GM12878 (cell line): ENCODE measurements around the gene LCE1F. TPM values are rescaled to one million over a fixed set of nuclear protein-coding genes. Genes with fewer than 3 reads are reported as not detected.

ENCODE experiments used
- ATAC-seq: fragments of 200-7000 bp; cut with Tn5 transposase; 3 replicates; pipeline ENCODE4 v1.9.1; 2020; ENCODE audit warnings: mild to moderate bottlenecking, moderate library complexity
- BruUV-seq: library from RNA; stranded (reverse); fragments of 400-500 nt; replicated peaks from 2 replicates; lab custom pipeline; 2021; lab: Mats Ljungman, UMichigan
- CTCF ChIA-PET: fragments of 300-600 bp; sonication (Branson Sonifier 250); formaldehyde crosslinking; extraction: SDS; loops from one replicate; lab custom pipeline; 2021; ENCODE audit warnings: inconsistent platforms; lab: Yijun Ruan, JAX
- POLR2A ChIA-PET: fragments of 350-600 bp; formaldehyde crosslinking; extraction: SDS; loops from one replicate; lab custom pipeline; 2021; ENCODE audit warnings: inconsistent platforms; lab: Charles Lee
- RAD21 ChIA-PET: fragments of 300-600 bp; sonication (Branson Sonifier 250); formaldehyde crosslinking; loops from one replicate; lab custom pipeline; 2023; ENCODE audit warnings: antibody characterized with exemption; ENCODE audit not compliant: unreplicated experiment; lab: Charles Lee
- SMC1A ChIA-PET: fragments of 300-600 bp; sonication (Branson Sonifier 250); formaldehyde crosslinking; loops from one replicate; lab custom pipeline; 2023; ENCODE audit not compliant: unreplicated experiment, uncharacterized antibody; lab: Charles Lee
- DNase-seq: peaks from one replicate; pipeline ENCODE4 v3.0.0-alpha.2; 2011; ENCODE audit warnings: low read depth, low spot score
- FAIRE-seq: peaks from 3 replicates; lab custom pipeline; 2011; peaks lifted over from hg19 to GRCh38; lab: Jason Lieb, UNC
- H2AFZ ChIP-seq: 2 replicates; pipeline ENCODE4 v1.6.0; 2011; ENCODE audit warnings: low read depth, low read length, control low read depth; ENCODE audit not compliant: control insufficient read depth
- H3K27ac ChIP-seq: 2 replicates; pipeline ENCODE4 v1.5.1; 2011; ENCODE audit warnings: control low read depth; ENCODE audit not compliant: control insufficient read depth, insufficient read depth
- H3K27me3 ChIP-seq, 2 experiments: replicated peaks in 1 of 2; 2 replicates each; pipeline versions ENCODE4 v1.6.0 to v1.6.1; 2011; ENCODE audit warnings: low read length in 1 of 2; ENCODE audit not compliant: control insufficient read depth in 2 of 2, insufficient read depth in 2 of 2
- H3K36me3 ChIP-seq, 2 experiments: 2 replicates each; pipeline ENCODE4 v1.5.1; 2011; ENCODE audit warnings: low read length in 1 of 2; ENCODE audit not compliant: control insufficient read depth in 2 of 2, insufficient read depth in 2 of 2
- H3K4me1 ChIP-seq: 2 replicates; pipeline ENCODE4 v1.6.1; 2011; ENCODE audit warnings: mild to moderate bottlenecking, low read length, moderate library complexity, mixed read lengths; ENCODE audit not compliant: control insufficient read depth, insufficient read depth
- H3K4me2 ChIP-seq: 2 replicates; pipeline ENCODE4 v1.6.0; 2011; ENCODE audit warnings: control low read depth; ENCODE audit not compliant: control insufficient read depth, insufficient read depth
- H3K4me3 ChIP-seq: fragments of 200-600 bp; sonication (generic); 2 replicates; pipeline ENCODE4 v1.5.1; 2016
- H3K79me2 ChIP-seq: 2 replicates; pipeline ENCODE4 v1.6.0; 2011; ENCODE audit warnings: low read length; ENCODE audit not compliant: control insufficient read depth, insufficient read depth
- H3K9ac ChIP-seq: 2 replicates; pipeline ENCODE4 v1.8.0; 2011; ENCODE audit warnings: low read length, control low read depth, mixed read lengths; ENCODE audit not compliant: control insufficient read depth, insufficient read depth
- H3K9me3 ChIP-seq: replicated peaks from 3 replicates; pipeline ENCODE4 v1.5.1; 2011; ENCODE audit warnings: mild to moderate bottlenecking, low read length; ENCODE audit not compliant: control insufficient read depth, insufficient read depth
- H4K20me1 ChIP-seq: 2 replicates; pipeline ENCODE4 v1.6.0; 2011; ENCODE audit not compliant: control insufficient read depth, insufficient read depth
- CHD1 ChIP-seq: IDR thresholded peaks from 2 replicates; pipeline ENCODE4 v1.6.1; 2012; ENCODE audit warnings: low read depth, low read length, improper control_type of control experiment
- CREM ChIP-seq: IDR thresholded peaks from 2 replicates; pipeline ENCODE4 v1.6.1; 2014; ENCODE audit warnings: antibody characterized with exemption, low read depth
- FOXK2 ChIP-seq: fragments of 450-650 bp; IDR thresholded peaks from 2 replicates; pipeline ENCODE4 v1.6.1; 2017; ENCODE audit warnings: mild to moderate bottlenecking, moderate library complexity
- NBN ChIP-seq: fragments of 450-650 bp; IDR thresholded peaks from 2 replicates; pipeline ENCODE4 v1.6.1; 2016
- NR2F1 ChIP-seq: fragments of 450-650 bp; conservative IDR thresholded peaks from 2 replicates; pipeline ENCODE4 v1.6.1; 2017; ENCODE audit warnings: mild to moderate bottlenecking
- PAX8 ChIP-seq: fragments of 450-650 bp; IDR thresholded peaks from 2 replicates; pipeline ENCODE4 v1.6.1; 2017; ENCODE audit warnings: mild to moderate bottlenecking, moderate library complexity
- PML ChIP-seq: IDR thresholded peaks from 2 replicates; pipeline ENCODE4 v1.6.1; 2012; ENCODE audit warnings: low read length, inconsistent platforms
- SIN3A ChIP-seq: IDR thresholded peaks from 2 replicates; pipeline ENCODE4 v1.6.1; 2012; ENCODE audit warnings: low read depth, low read length, improper control_type of control experiment
- SRF ChIP-seq, 2 experiments: IDR thresholded peaks; 2 replicates each; pipeline ENCODE4 v1.6.1; 2011; ENCODE audit warnings: low read depth in 2 of 2, low read length in 2 of 2, mild to moderate bottlenecking in 1 of 2, moderate library complexity in 1 of 2
- YY1 ChIP-seq: IDR thresholded peaks from 2 replicates; pipeline ENCODE4 v1.6.1; 2011; ENCODE audit warnings: low read depth, mild to moderate bottlenecking, low read length
- WGBS: methylation state at CpG from one replicate; pipeline ENCODE4 v1.1.6; 2016; ENCODE audit warnings: low lambda C conversion rate; ENCODE audit not compliant: insufficient replicate concordance, insufficient coverage; ENCODE audit errors: missing lambda C conversion rate; 5-methylcytosine and 5-hydroxymethylcytosine counted together
- in situ Hi-C: fragments of 300-500 bp; cut with MboI; formaldehyde crosslinking; loops from 9 replicates; pipeline ENCODE4 v1.14.3; 2018; ENCODE audit warnings: mixed read lengths
- intact Hi-C: fragments of 100-400 bp; cut with micrococcal nuclease; formaldehyde crosslinking; loops from one replicate; pipeline ENCODE4 v1.14.2; 2022; ENCODE audit not compliant: unreplicated experiment
- polyA plus RNA-seq, 11 experiments: library from polyadenylated mRNA; depleted of rRNA in 4 of 11; unstranded in 6 of 11; stranded (reverse) in 5 of 11; fragments of >200 nt; fragmentation: Nextera tagmentation in 4 of 11; fragmentation: Illumina TruSeq in 1 of 11; extraction: Ambion mirVana in 4 of 11; extraction: Trizol in 1 of 11; gene quantifications; 1 replicate in 1 of 11; 2 replicates in 10 of 11; pipeline versions ENCODE4 v1.2.1 to v1.2.3, GENCODE V29; 2011 to 2016; ENCODE audit warnings: inconsistent platforms in 2 of 11, missing spikeins in 2 of 11, low read depth in 1 of 11
- total RNA-seq, 4 experiments: library from RNA; depleted of rRNA in 3 of 4; stranded (reverse); fragments of >200 nt in 3 of 4; fragmentation: Illumina TruSeq in 1 of 4; extraction: Trizol in 1 of 4; gene quantifications; 2 replicates each; pipeline versions ENCODE4 v1.2.1 to v1.2.3, GENCODE V29; 2013 to 2021
- TF ChIP-seq, protein P1 (sequence below): fragments of 450-650 bp; IDR thresholded peaks from 2 replicates; pipeline ENCODE4 v1.6.1; 2016; ENCODE audit warnings: mild to moderate bottlenecking
- TF ChIP-seq, protein P2 (sequence below): fragments of 450-650 bp; formaldehyde crosslinking; IDR thresholded peaks from 2 replicates; pipeline ENCODE4 v1.4.0; 2020; ENCODE audit warnings: mild to moderate bottlenecking, moderate library complexity
- TF ChIP-seq, protein P3 (sequence below): fragments of 450-650 bp; IDR thresholded peaks from 2 replicates; pipeline ENCODE4 v1.6.1; 2016; ENCODE audit warnings: mild to moderate bottlenecking
- TF ChIP-seq, protein P4 (sequence below): IDR thresholded peaks from 2 replicates; pipeline ENCODE4 v1.6.1; 2011; ENCODE audit warnings: low read depth, low read length, improper control_type of control experiment, borderline replicate concordance

The LCE1F gene
- total and polyA plus RNA-seq, 10 of the 15 experiments (the other 5 are each of a cell fraction or from before 2014, with no cell fraction given): 0.72 to 0.96 TPM; not detected in 8

DNA sequence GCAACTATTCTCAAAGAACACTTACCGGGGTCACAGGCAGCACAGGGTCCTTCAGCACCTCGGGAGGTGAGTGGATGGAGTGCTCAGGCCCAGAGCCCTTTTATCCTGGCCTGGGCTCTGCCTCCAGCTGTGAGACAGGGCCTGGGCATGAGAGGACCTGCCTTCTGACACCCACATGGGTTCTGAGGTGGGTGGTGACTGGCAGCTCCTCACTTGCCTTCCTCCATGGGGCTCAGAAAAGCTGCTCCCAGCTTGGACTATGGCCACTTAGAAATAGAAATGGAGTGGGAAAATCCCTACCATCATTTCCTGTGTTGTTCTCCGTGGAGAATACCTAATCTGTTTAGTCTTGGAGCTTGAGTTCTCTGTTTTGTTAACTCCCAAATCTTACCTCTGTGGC is 31.6 kb downstream of the LCE1F start, which contains the start of gene LCE1C:
TSS of gene LCE1C (minus strand) at position 76 of the 400 bp plus-strand sequence. CDS start 1,173 bp downstream, outside the sequence.
- RAD21 ChIA-PET: no interaction called here
- TF ChIP-seq SIN3A (no peak), PAX8 (no peak), NBN (no peak), NR2F1 (no peak), FOXK2 (no peak), CHD1 (no peak), PML (no peak), YY1 (no peak), SRF (IDR thresholded peaks at IDR 0.05; ENCODE audit: low read depth in 2 of 2, low read length in 2 of 2) (no peak), CREM (no peak)
- TF ChIP-seq, protein P1, sequence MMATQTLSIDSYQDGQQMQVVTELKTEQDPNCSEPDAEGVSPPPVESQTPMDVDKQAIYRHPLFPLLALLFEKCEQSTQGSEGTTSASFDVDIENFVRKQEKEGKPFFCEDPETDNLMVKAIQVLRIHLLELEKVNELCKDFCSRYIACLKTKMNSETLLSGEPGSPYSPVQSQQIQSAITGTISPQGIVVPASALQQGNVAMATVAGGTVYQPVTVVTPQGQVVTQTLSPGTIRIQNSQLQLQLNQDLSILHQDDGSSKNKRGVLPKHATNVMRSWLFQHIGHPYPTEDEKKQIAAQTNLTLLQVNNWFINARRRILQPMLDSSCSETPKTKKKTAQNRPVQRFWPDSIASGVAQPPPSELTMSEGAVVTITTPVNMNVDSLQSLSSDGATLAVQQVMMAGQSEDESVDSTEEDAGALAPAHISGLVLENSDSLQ: no peak
- TF ChIP-seq, protein P2, sequence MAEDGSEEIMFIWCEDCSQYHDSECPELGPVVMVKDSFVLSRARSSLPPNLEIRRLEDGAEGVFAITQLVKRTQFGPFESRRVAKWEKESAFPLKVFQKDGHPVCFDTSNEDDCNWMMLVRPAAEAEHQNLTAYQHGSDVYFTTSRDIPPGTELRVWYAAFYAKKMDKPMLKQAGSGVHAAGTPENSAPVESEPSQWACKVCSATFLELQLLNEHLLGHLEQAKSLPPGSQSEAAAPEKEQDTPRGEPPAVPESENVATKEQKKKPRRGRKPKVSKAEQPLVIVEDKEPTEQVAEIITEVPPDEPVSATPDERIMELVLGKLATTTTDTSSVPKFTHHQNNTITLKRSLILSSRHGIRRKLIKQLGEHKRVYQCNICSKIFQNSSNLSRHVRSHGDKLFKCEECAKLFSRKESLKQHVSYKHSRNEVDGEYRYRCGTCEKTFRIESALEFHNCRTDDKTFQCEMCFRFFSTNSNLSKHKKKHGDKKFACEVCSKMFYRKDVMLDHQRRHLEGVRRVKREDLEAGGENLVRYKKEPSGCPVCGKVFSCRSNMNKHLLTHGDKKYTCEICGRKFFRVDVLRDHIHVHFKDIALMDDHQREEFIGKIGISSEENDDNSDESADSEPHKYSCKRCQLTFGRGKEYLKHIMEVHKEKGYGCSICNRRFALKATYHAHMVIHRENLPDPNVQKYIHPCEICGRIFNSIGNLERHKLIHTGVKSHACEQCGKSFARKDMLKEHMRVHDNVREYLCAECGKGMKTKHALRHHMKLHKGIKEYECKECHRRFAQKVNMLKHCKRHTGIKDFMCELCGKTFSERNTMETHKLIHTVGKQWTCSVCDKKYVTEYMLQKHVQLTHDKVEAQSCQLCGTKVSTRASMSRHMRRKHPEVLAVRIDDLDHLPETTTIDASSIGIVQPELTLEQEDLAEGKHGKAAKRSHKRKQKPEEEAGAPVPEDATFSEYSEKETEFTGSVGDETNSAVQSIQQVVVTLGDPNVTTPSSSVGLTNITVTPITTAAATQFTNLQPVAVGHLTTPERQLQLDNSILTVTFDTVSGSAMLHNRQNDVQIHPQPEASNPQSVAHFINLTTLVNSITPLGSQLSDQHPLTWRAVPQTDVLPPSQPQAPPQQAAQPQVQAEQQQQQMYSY: no peak
- TF ChIP-seq, protein P3, sequence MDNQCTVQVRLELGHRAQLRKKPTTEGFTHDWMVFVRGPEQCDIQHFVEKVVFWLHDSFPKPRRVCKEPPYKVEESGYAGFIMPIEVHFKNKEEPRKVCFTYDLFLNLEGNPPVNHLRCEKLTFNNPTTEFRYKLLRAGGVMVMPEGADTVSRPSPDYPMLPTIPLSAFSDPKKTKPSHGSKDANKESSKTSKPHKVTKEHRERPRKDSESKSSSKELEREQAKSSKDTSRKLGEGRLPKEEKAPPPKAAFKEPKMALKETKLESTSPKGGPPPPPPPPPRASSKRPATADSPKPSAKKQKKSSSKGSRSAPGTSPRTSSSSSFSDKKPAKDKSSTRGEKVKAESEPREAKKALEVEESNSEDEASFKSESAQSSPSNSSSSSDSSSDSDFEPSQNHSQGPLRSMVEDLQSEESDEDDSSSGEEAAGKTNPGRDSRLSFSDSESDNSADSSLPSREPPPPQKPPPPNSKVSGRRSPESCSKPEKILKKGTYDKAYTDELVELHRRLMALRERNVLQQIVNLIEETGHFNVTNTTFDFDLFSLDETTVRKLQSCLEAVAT: no peak
- TF ChIP-seq, protein P4, sequence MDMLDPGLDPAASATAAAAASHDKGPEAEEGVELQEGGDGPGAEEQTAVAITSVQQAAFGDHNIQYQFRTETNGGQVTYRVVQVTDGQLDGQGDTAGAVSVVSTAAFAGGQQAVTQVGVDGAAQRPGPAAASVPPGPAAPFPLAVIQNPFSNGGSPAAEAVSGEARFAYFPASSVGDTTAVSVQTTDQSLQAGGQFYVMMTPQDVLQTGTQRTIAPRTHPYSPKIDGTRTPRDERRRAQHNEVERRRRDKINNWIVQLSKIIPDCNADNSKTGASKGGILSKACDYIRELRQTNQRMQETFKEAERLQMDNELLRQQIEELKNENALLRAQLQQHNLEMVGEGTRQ: no peak

More for the DNA sequence above, 31.6 kb downstream of the LCE1F start, which contains the start of gene LCE1C:
- Histone ChIP-seq H3K9me3 (no peaks in the 10 kb centered on the region), H3K4me2 (no peak within 1 kb of the TSS), H3K9ac (no peak within 1 kb of the TSS), H4K20me1 (no peaks in the 10 kb centered on the region), H3K36me3 (no peaks in the 10 kb centered on the region), H3K4me3 (no peak within 1 kb of the TSS), H3K79me2 (no peaks in the 10 kb centered on the region), H3K4me1 (no peaks in the 10 kb centered on the region), H2AFZ (no peak within 1 kb of the TSS), H3K27ac (no peak within 1 kb of the TSS), H3K27me3 (peaks cover 0 to 5% of the 10 kb centered on the region in 2 experiments; a peak in 1 of 4 replicates)
- in situ Hi-C loops: no loop called here
- no peak; the same call in 2 of the 3 replicates for ATAC-seq
- CTCF ChIA-PET: no interaction called here
- BruUV-seq: no TSS peak
- no peak for FAIRE-seq
- POLR2A ChIA-PET: no interaction called here
- 0% methylated on average over 3 of the region's 3 CpGs for WGBS
- intact Hi-C loops: no loop called here
- SMC1A ChIA-PET: interaction anchor here (1.1 kb wide), 1 partner anchor 12 kb away, joined by 3 read pairs; no protein-coding TSS in a partner anchor
- no peak for DNase-seq
